CD4-positive, alpha-beta memory T cell (primary cell): Measurements from ENCODE around the gene CAMKMT. TPM values are rescaled to one million over a fixed set of nuclear protein-coding genes. Genes with fewer than 3 reads are reported as not detected.

Experiments
- CTCF ChIA-PET: fragments of 350-600 bp; sonication (Branson Sonifier 250); formaldehyde crosslinking; loops from one replicate; lab custom pipeline; 2021; ENCODE audit warnings: inconsistent platforms; ENCODE audit not compliant: partially characterized antibody; lab: Charles Lee
- POLR2A ChIA-PET: fragments of 350-600 bp; sonication (Branson Sonifier 250); formaldehyde crosslinking; loops from one replicate; lab custom pipeline; 2021; ENCODE audit not compliant: partially characterized antibody; lab: Charles Lee
- DNase-seq, 5 donors: peaks; one replicate each; pipeline versions ENCODE4 v3.0.0 to v3.0.0-alpha.2; 2020 to 2022; ENCODE audit warnings: mixed read lengths in 1 of 5
- H3K27ac ChIP-seq: one replicate; pipeline ENCODE4 v1.7.0; 2013; ENCODE audit warnings: low read depth, low read length
- H3K27me3 ChIP-seq: 2 replicates; pipeline ENCODE4 v1.7.0; 2013; ENCODE audit warnings: mild to moderate bottlenecking, low read length, moderate library complexity; ENCODE audit not compliant: insufficient read depth
- H3K36me3 ChIP-seq: 2 replicates; pipeline ENCODE4 v1.7.0; 2013; ENCODE audit warnings: mild to moderate bottlenecking, low read length, moderate library complexity; ENCODE audit not compliant: insufficient read depth
- H3K4me1 ChIP-seq: 2 replicates; pipeline ENCODE4 v1.7.0; 2013; ENCODE audit warnings: mild to moderate bottlenecking, low read length, moderate library complexity; ENCODE audit not compliant: insufficient read depth
- H3K4me3 ChIP-seq, 2 donors: one replicate each; pipeline ENCODE4 v1.7.0; 2013; ENCODE audit warnings: low read length in 2 of 2, mild to moderate bottlenecking in 1 of 2
- H3K9me3 ChIP-seq, 2 donors: one replicate each; pipeline ENCODE4 v1.7.0; 2013; ENCODE audit warnings: low read length in 2 of 2, control low read depth in 1 of 2; ENCODE audit not compliant: control insufficient read depth in 1 of 2
- H3K27ac Mint-ChIP-seq, 7 donors: one replicate each; pipeline ENCODE4 v1.8.0; 2020 to 2021; ENCODE audit warnings: mixed read lengths in 7 of 7, mild to moderate bottlenecking in 6 of 7, inconsistent platforms in 3 of 7, moderate library complexity in 3 of 7
- H3K27me3 Mint-ChIP-seq, 2 donors: one replicate each; pipeline ENCODE4 v1.8.0; 2020 to 2021; ENCODE audit warnings: mixed read lengths in 2 of 2
- H3K36me3 Mint-ChIP-seq, 2 donors: one replicate each; pipeline ENCODE4 v1.8.0; 2020 to 2021; ENCODE audit warnings: mixed read lengths in 2 of 2, inconsistent platforms in 1 of 2, mild to moderate bottlenecking in 1 of 2
- H3K4me1 Mint-ChIP-seq, 4 donors: one replicate each; pipeline ENCODE4 v1.8.0; 2020 to 2021; ENCODE audit warnings: mixed read lengths in 4 of 4, mild to moderate bottlenecking in 1 of 4
- H3K4me3 Mint-ChIP-seq, 8 donors: one replicate each; pipeline ENCODE4 v1.8.0; 2020 to 2021; ENCODE audit warnings: mixed read lengths in 8 of 8, mild to moderate bottlenecking in 7 of 8, moderate library complexity in 6 of 8, inconsistent platforms in 3 of 8
- H3K9me3 Mint-ChIP-seq, 8 donors: one replicate each; pipeline ENCODE4 v1.8.0; 2020 to 2021; ENCODE audit warnings: mixed read lengths in 8 of 8, mild to moderate bottlenecking in 5 of 8, inconsistent platforms in 3 of 8, moderate library complexity in 1 of 8
- intact Hi-C: fragments of 100-400 bp; cut with micrococcal nuclease; formaldehyde crosslinking; loops from one replicate; pipeline ENCODE4 v1.15.1; 2023
- polyA plus RNA-seq, 2 donors: library from polyadenylated mRNA; unstranded; fragments of 300-500 nt; fragmentation: Illumina TruSeq; gene quantifications; one replicate each; pipeline ENCODE4 v1.2.3, GENCODE V29; 2021
- total RNA-seq, 2 experiments: library from RNA; stranded (reverse); gene quantifications; one replicate each; pipeline ENCODE4 v1.2.3, GENCODE V29; 2021

Gene CAMKMT
- total and polyA plus RNA-seq, 4 experiments from 2014 or later: 9.3 to 19.7 (median 15.7) TPM

DNA sequence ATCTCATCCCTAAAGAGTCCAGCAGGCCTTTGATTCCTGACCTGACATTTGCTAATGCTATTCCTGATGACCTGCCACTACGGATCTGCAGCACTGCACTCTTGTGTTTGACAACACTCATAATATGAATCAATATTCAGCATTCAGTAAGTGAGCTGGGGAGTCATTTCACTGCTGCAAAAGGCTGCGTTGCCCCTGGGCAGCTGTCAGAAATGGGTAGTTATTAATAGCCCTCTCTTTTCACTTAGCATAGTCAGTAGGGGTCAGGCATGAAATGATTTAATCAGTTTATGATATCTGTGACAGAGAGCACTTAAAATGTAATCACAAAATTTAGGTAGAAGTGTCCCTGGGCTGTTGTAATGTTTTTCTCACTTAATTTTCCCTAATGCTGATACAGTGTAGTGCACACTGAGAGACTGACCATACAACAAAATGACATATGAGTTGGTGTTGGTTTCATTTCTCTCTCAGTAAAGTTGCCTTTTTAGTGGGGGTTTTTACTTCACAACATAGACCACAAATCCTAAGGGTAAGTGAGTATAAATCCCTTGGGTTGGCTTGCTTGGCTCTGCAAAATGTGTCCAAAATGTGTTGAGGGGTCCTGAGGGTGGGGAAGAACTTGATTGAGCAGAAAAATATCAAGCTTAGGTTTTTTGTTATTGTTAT, 184.8 kb downstream of the CAMKMT start:
- Histone ChIP-seq H3K36me3 (no peaks in the 10 kb centered on the region), H3K9me3 (no peaks in the 10 kb centered on the region), H3K27ac (no peak overlapping the region), H3K27me3 (no peaks in the 10 kb centered on the region), H3K4me1 (no peaks in the 10 kb centered on the region), H3K4me3 (no peak overlapping the region)
- H3K27me3 Mint-ChIP-seq: no peaks in the 10 kb centered on the region
- CTCF ChIA-PET: no interaction called here
- POLR2A ChIA-PET: no interaction called here
- H3K27ac Mint-ChIP-seq: no peak overlapping the region
- H3K4me1 Mint-ChIP-seq: peaks cover 0 to 5% (median 1%) of the 10 kb centered on the region in 4 donors
- peaks cover 12 to 27% of the 10 kb centered on the region in 2 donors for H3K36me3 Mint-ChIP-seq
- intact Hi-C loops: no loop called here
- DNase-seq: no peak
- H3K9me3 Mint-ChIP-seq: no peaks in the 10 kb centered on the region
- no peak overlapping the region for H3K4me3 Mint-ChIP-seq

- Histone ChIP-seq H3K4me1 (no peaks in the 10 kb centered on the region), H3K36me3 (no peaks in the 10 kb centered on the region), H3K9me3 (no peaks in the 10 kb centered on the region), H3K4me3 (no peak overlapping the region), H3K27me3 (no peaks in the 10 kb centered on the region), H3K27ac (no peak overlapping the region)
- Mint-ChIP-seq H3K4me3 (no peak overlapping the region), H3K4me1 (peaks cover 0 to 5% (median 0%) of the 10 kb centered on the region in 4 donors), H3K27me3 (no peaks in the 10 kb centered on the region), H3K36me3 (peaks cover 12 to 33% of the 10 kb centered on the region in 2 donors), H3K27ac (peak overlapping the region in 1 of 7 donors; percentile 13), H3K9me3 (no peaks in the 10 kb centered on the region)
- ChIA-PET CTCF (interaction anchor here (0.6 kb wide), 1 partner anchor 1703 kb away, joined by 3 read pairs; no protein-coding TSS in a partner anchor), POLR2A (no interaction called here)
- intact Hi-C loops: no loop called here
- no peak for DNase-seq
Measured at GRCh38 chr2:44547718-44548117, 186.0 kb downstream of the CAMKMT start.

DNA sequence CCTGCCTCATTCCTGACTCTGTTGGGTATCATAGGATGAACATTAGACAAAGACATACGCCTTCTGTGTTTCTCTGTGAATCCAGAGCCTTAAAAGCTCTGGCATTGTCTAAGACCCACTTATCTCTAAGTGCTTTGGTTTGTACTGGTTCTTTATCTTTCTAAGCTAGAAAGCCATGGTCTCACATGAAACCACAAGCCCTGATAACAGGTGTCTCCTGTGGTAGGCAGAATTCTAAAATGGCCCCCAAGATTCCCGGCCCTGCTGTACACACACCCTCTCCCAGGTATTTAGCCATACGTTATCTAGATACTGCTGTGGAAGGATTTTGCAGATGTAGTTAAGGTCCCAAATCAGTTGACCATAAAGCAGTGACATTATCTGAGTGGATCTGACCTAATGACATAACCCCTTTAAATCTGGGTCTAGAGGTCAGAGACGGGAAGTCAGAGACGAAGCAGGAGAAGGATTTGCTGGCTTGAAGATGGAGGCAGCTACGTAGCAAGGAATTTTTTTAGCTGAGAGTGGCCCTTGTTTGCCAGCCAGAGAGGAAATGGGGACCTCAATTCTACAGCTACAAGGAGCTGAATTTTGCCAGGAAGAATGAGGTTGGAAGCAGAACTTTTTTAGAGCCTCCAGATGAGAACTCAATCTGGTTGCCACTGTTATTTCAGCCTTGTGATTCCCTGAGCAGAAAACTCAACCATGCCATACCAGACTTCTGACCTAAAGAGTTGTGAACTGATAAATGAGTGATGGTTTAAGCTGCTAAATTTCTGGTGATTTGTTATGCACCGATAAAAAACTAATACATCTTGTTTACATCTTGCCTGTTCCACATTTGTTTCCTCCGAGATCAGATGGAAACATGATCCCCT, 186.7 kb downstream of the CAMKMT start:
- no peak for DNase-seq
- CTCF ChIA-PET: interaction anchor here (0.6 kb wide), 1 partner anchor 1703 kb away, joined by 3 read pairs; no protein-coding TSS in a partner anchor
- no peaks in the 10 kb centered on the region for H3K36me3 ChIP-seq
- Mint-ChIP-seq H3K4me1 (peaks cover 0 to 5% (median 0%) of the 10 kb centered on the region in 4 donors), H3K4me3 (no peak overlapping the region), H3K27ac (peak overlapping the region in 1 of 7 donors; percentile 13), H3K36me3 (peaks cover 12 to 33% of the 10 kb centered on the region in 2 donors), H3K9me3 (no peaks in the 10 kb centered on the region), H3K27me3 (no peaks in the 10 kb centered on the region)
- intact Hi-C loops: no loop called here
- H3K27me3 ChIP-seq: no peaks in the 10 kb centered on the region
- H3K4me1 ChIP-seq: no peaks in the 10 kb centered on the region
- H3K27ac ChIP-seq: no peak overlapping the region
- POLR2A ChIA-PET: no interaction called here
- no peaks in the 10 kb centered on the region for H3K9me3 ChIP-seq
- no peak overlapping the region for H3K4me3 ChIP-seq

DNA sequence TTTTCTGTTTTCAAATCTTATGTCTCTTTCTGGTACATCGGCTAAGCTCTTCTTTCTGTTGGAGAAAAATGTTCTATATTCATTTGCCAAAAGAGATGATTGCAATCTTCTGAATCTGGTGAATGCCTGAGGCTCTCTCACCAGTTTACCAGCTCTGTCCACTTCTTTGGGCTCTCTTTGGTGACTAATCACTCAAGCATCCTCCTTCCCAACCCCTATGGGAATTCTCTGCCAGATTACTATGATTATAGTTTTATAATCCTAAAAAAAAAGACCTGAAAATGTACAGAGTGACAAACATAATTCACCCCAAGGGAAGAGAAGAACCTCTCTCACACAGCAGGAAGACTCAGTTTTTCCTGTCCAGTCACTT, 187.3 kb downstream of the CAMKMT start:
- Histone ChIP-seq H3K27ac (no peak overlapping the region), H3K4me3 (no peak overlapping the region), H3K27me3 (no peaks in the 10 kb centered on the region), H3K36me3 (no peaks in the 10 kb centered on the region), H3K4me1 (no peaks in the 10 kb centered on the region), H3K9me3 (no peaks in the 10 kb centered on the region)
- Mint-ChIP-seq H3K27ac (no peak overlapping the region), H3K36me3 (peaks cover 12 to 36% of the 10 kb centered on the region in 2 donors), H3K4me3 (no peak overlapping the region), H3K27me3 (no peaks in the 10 kb centered on the region), H3K9me3 (no peaks in the 10 kb centered on the region), H3K4me1 (peaks cover 0 to 5% (median 0%) of the 10 kb centered on the region in 4 donors)
- CTCF ChIA-PET: no interaction called here
- intact Hi-C loops: no loop called here
- POLR2A ChIA-PET: no interaction called here
- DNase-seq: no peak

DNA sequence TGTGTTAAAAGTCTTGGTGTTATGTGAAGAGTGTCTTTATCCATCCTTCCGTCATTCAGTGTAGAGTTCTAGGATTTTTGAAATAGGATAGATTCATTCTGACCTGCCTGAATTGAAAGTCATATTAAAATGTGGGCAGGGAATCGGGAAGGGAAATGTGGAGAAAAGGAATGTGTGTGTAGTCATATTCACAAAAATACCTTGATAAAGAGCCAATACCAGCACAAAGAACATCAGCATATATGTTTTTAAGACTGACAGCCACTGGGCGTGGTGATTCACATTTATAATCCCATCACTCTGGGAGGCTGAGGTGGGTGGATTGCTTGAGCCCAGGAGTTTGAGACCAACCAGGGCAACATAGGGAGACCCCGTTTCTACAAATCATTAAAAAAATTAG, 188.1 kb downstream of the CAMKMT start:
- H3K4me3 Mint-ChIP-seq: no peak overlapping the region
- Histone ChIP-seq H3K27ac (no peak overlapping the region), H3K27me3 (no peaks in the 10 kb centered on the region), H3K9me3 (no peaks in the 10 kb centered on the region), H3K4me3 (no peak overlapping the region), H3K36me3 (no peaks in the 10 kb centered on the region), H3K4me1 (no peaks in the 10 kb centered on the region)
- no peaks in the 10 kb centered on the region for H3K9me3 Mint-ChIP-seq
- no peak overlapping the region for H3K27ac Mint-ChIP-seq
- H3K4me1 Mint-ChIP-seq: peaks cover 0 to 5% (median 0%) of the 10 kb centered on the region in 4 donors
- ChIA-PET POLR2A (no interaction called here), CTCF (no interaction called here)
- H3K36me3 Mint-ChIP-seq: peaks cover 12 to 39% of the 10 kb centered on the region in 2 donors
- DNase-seq: no peak
- no peaks in the 10 kb centered on the region for H3K27me3 Mint-ChIP-seq
- intact Hi-C loops: no loop called here

GRCh38 chr2:44550561-44550960, 188.8 kb downstream of the CAMKMT start:
- no peaks in the 10 kb centered on the region for H3K36me3 ChIP-seq
- H3K27ac Mint-ChIP-seq: no peak overlapping the region
- POLR2A ChIA-PET: no interaction called here
- no peak overlapping the region for H3K4me3 ChIP-seq
- H3K27me3 Mint-ChIP-seq: no peaks in the 10 kb centered on the region
- H3K27me3 ChIP-seq: no peaks in the 10 kb centered on the region
- H3K36me3 Mint-ChIP-seq: peaks cover 12 to 41% of the 10 kb centered on the region in 2 donors
- CTCF ChIA-PET: no interaction called here
- intact Hi-C loops: no loop called here
- H3K4me1 Mint-ChIP-seq: peaks cover 0 to 5% (median 0%) of the 10 kb centered on the region in 4 donors
- H3K9me3 ChIP-seq: no peaks in the 10 kb centered on the region
- no peak overlapping the region for H3K4me3 Mint-ChIP-seq
- H3K27ac ChIP-seq: no peak overlapping the region
- no peaks in the 10 kb centered on the region for H3K9me3 Mint-ChIP-seq
- H3K4me1 ChIP-seq: no peaks in the 10 kb centered on the region
- DNase-seq: no peak

GRCh38 chr2:44551497-44551896, 189.8 kb downstream of the CAMKMT start:
- Histone ChIP-seq H3K4me1 (no peaks in the 10 kb centered on the region), H3K36me3 (no peaks in the 10 kb centered on the region), H3K4me3 (no peak overlapping the region), H3K27me3 (no peaks in the 10 kb centered on the region), H3K9me3 (no peaks in the 10 kb centered on the region), H3K27ac (no peak overlapping the region)
- intact Hi-C loops: no loop called here
- Mint-ChIP-seq H3K4me1 (no peaks in the 10 kb centered on the region), H3K27me3 (no peaks in the 10 kb centered on the region), H3K9me3 (no peaks in the 10 kb centered on the region), H3K36me3 (peaks cover 15 to 40% of the 10 kb centered on the region in 2 donors), H3K27ac (no peak overlapping the region), H3K4me3 (no peak overlapping the region)
- POLR2A ChIA-PET: no interaction called here
- CTCF ChIA-PET: no interaction called here
- no peak for DNase-seq
